Cardiac muscle cell (in vitro differentiated cells and primary cell): ENCODE results near the gene PBX4. TPM values are rescaled to one million over a fixed set of nuclear protein-coding genes. Genes with fewer than 3 reads are reported as not detected.
A peak's percentile ranks its signal among the peaks of the same experiment; 100 is the strongest.

Source experiments
- DNase-seq, 2 donors: peaks; one replicate each; pipeline versions ENCODE4 v3.0.0 to v3.0.0-alpha.2; 2010 to 2017; ENCODE audit warnings: low read depth in 1 of 2, low spot score in 1 of 2
- H3K27ac ChIP-seq: fragments of 200-600 bp; sonication (generic); 2 replicates; pipeline ENCODE4 v1.5.1; 2016
- H3K27me3 ChIP-seq: fragments of 200-600 bp; sonication (generic); 2 replicates; pipeline ENCODE4 v1.6.0; 2016; ENCODE audit warnings: control low read depth
- H3K36me3 ChIP-seq: fragments of 200-600 bp; sonication (generic); 2 replicates; pipeline ENCODE4 v1.5.1; 2016; ENCODE audit warnings: control low read depth
- H3K4me1 ChIP-seq: fragments of 200-600 bp; sonication (generic); 2 replicates; pipeline ENCODE4 v1.8.1; 2017; ENCODE audit warnings: low read depth, mild to moderate bottlenecking, mixed run types
- H3K4me3 ChIP-seq: fragments of 200-600 bp; sonication (generic); 2 replicates; pipeline ENCODE4 v1.5.1; 2016; ENCODE audit warnings: mild to moderate bottlenecking
- H3K9me3 ChIP-seq: fragments of 200-600 bp; sonication (generic); 2 replicates; pipeline ENCODE4 v1.5.1; 2017; ENCODE audit warnings: low read depth, mild to moderate bottlenecking, control low read depth
- polyA plus RNA-seq: library from polyadenylated mRNA; unstranded; fragments of >200 nt; fragmentation: Nextera tagmentation; extraction: Ambion mirVana; gene quantifications from 2 replicates; pipeline ENCODE4 v1.2.1, GENCODE V29; 2016
- total RNA-seq: library from RNA; depleted of rRNA; stranded (reverse); fragments of >200 nt; gene quantifications from 2 replicates; pipeline ENCODE4 v1.2.3, GENCODE V29; 2016
- TF ChIP-seq, protein P1 (sequence below): IDR thresholded peaks from 2 replicates; pipeline ENCODE4 v1.5.1; 2012; ENCODE audit warnings: low read depth, mild to moderate bottlenecking, low read length

PBX4 gene
- total and polyA plus RNA-seq, 2 experiments from 2014 or later = 10.9 to 11.8 TPM

DNA sequence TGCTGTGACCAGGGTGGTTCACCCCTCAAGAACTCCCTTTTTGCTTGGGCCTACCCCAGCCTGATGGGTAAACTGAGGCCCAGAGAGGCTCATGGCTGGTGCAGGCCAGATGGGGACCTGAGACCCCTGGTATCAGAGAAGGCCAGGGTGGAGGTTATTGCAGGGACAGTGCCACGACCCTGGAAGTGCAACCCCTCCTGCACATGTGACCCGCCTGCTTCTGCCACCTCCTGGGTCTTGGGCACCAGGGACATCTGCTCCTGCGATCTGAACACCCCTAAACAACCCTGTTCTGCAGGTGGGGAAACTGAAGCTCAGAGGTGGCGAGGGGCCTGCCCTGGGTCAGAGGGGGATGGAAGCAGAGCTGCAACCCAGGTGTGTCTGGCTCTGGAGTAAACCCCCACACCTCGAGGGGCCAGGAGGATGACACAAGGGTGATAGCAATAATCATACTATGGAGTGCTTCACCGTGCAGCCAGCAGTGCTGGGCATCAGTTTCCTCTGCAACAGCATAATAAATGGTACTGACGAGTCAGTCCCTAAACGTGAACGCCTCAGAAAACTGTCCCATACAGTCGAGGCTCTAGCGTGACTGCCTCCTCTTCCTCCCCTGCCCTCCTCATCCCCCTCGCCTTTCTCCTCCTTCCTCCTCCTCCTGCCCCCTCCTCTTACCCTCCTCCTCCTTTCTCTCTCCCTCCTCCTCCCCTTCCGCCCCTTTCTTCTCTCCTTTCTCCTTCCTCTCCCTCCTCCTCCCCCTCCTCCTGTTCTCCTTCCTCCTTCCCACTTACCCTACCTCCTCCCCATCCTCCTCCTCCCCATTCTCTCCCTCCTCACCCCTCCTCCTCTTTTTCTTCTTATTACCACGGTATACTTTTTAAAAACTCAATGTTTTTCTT, 85.4 kb downstream of the PBX4 start:
- no peaks in the 10 kb centered on the region for H3K27me3 ChIP-seq
- no peak overlapping the region for H3K27ac ChIP-seq
- DNase-seq = no peak
- TF ChIP-seq, protein P1, sequence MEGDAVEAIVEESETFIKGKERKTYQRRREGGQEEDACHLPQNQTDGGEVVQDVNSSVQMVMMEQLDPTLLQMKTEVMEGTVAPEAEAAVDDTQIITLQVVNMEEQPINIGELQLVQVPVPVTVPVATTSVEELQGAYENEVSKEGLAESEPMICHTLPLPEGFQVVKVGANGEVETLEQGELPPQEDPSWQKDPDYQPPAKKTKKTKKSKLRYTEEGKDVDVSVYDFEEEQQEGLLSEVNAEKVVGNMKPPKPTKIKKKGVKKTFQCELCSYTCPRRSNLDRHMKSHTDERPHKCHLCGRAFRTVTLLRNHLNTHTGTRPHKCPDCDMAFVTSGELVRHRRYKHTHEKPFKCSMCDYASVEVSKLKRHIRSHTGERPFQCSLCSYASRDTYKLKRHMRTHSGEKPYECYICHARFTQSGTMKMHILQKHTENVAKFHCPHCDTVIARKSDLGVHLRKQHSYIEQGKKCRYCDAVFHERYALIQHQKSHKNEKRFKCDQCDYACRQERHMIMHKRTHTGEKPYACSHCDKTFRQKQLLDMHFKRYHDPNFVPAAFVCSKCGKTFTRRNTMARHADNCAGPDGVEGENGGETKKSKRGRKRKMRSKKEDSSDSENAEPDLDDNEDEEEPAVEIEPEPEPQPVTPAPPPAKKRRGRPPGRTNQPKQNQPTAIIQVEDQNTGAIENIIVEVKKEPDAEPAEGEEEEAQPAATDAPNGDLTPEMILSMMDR = no peak
- H3K36me3 ChIP-seq = no peaks in the 10 kb centered on the region
- no peak overlapping the region for H3K4me3 ChIP-seq
- H3K9me3 ChIP-seq = no peaks in the 10 kb centered on the region
- no peaks in the 10 kb centered on the region for H3K4me1 ChIP-seq

DNA sequence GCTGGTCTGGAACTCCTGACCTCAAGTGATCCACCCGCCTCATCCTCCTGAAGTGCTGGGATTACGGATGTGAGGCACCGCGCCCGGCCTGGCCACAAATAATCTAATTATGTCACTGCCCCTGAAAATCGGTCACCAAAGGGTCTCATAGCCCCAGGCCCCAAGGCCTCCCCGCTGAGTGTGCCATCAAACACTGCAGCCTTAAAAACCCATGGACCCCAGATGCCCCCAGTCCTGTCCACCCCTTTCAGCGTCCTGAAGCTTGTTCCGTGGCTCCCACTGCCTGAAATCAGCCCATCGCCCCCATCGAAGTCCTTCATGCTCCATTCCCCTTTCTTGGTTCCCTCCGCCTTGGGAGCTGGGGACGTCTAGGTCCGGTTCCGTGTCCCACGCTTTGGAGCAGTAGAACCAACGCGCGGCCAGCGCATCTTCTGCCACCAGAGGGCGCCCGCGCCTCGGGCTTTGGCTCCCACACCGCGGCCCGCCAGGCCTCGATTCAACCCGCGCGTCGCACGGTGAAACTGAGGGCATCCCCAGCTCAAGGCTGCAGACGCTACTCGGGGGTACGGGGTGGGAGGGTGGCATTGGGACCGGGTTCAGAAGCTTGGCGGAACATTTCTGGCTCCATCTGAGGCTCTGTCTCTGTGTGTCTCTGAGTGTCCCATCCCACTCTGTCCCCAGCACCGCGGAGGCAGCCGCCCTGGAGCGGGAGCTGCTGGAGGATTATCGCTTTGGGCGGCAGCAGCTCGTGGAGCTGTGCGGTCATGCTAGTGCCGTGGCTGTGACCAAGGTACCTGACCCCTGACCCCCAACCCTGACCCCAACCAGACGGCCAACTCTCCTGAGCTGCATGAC, 86.3 kb downstream of the PBX4 start:
- no peak overlapping the region for H3K27ac ChIP-seq
- peak; percentile 73 to 87 for DNase-seq
- TF ChIP-seq, protein P1 = peak; percentile 96
- H3K4me1 ChIP-seq = no peaks in the 10 kb centered on the region
- peaks cover 3% of the 10 kb centered on the region for H3K36me3 ChIP-seq
- no peak overlapping the region for H3K4me3 ChIP-seq
- no peaks in the 10 kb centered on the region for H3K9me3 ChIP-seq
- H3K27me3 ChIP-seq = no peaks in the 10 kb centered on the region

DNA sequence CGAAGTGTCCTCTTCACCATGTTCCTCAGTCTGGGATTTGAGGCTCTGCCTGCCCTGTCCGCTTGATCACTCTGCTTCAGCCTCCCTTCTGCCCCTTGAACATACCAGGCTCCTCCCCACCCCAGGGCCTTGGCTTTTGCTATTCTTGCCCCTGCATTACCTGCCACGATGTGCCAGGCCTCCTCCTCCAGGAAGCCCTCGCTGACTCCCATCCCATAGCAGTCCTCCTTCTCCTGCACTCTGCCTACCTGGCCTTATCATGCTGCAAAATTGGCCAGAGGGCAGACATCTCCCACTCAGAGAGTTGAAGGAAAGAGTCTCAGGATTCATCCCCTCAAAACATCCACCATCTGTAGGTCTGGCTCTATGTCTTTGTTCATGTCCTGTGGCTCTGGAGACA, 87.6 kb downstream of the PBX4 start:
- H3K27me3 ChIP-seq = no peaks in the 10 kb centered on the region
- no peak overlapping the region for H3K4me3 ChIP-seq
- H3K27ac ChIP-seq = no peak overlapping the region
- H3K36me3 ChIP-seq = peaks cover 3% of the 10 kb centered on the region
- no peaks in the 10 kb centered on the region for H3K9me3 ChIP-seq
- H3K4me1 ChIP-seq = peaks cover 4% of the 10 kb centered on the region
- TF ChIP-seq, protein P1 = no peak
- no peak for DNase-seq

DNA sequence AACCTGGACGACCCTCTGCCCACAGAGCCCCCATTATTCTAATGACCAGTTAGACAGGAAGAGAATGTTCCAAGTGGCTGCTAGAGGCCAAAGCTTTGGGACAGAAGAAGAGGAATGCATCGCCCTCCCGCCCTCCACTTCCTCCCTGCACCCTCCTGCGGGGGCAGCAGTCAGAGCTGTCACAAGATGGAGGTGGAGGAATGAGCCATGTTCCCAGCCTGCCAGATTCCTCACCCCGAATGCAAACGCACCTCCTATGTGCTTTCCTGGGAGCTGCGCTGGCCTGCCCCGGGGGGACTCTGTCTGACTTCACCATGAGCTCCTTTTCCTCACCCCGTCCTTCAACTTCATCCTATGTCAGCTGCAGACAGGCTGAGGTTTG, 88.1 kb downstream of the PBX4 start:
- no peak overlapping the region for H3K27ac ChIP-seq
- peaks cover 6% of the 10 kb centered on the region for H3K4me1 ChIP-seq

DNA sequence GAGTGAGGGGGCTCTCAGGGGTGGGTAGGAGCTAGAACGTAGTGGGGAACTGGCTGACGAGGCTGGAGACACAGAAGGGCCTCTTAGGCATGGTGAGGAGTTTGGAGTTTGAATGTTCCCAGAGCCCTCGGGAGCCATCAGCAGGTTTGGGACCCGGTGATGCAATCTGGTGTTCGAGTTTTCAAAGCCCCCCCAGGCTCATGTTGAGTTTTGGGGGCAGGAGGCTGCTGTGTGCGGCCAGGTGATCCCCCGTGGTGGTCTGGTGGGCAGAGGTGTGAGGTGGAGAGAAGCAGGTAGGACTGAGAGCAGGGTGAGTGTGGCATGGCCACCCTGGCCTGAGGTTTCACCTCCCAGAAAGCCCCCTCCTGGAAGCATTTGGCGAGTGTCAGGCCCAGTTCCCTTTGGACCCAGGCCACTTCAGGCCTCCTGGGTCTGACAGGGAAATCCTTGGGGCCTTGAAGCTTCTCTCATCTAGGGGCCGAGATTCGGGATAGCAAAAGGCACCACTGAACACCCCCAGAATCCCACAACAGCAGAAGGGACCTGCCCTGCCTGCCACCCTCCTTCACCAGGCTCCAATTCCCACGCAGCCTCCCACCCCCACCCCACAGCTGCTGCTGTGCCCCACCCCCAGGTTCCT, 88.6 kb downstream of the PBX4 start:
- H3K4me1 ChIP-seq = peaks cover 11% of the 10 kb centered on the region
- no peak for DNase-seq
- H3K9me3 ChIP-seq = no peaks in the 10 kb centered on the region
- TF ChIP-seq, protein P1 = no peak
- H3K36me3 ChIP-seq = peaks cover 3% of the 10 kb centered on the region
- H3K27ac ChIP-seq = no peak overlapping the region
- no peak overlapping the region for H3K4me3 ChIP-seq
- H3K27me3 ChIP-seq = no peaks in the 10 kb centered on the region

More for the DNA sequence above, 88.1 kb downstream of the PBX4 start:
- peaks cover 3% of the 10 kb centered on the region for H3K36me3 ChIP-seq
- H3K9me3 ChIP-seq = no peaks in the 10 kb centered on the region
- no peak overlapping the region for H3K4me3 ChIP-seq
- H3K27me3 ChIP-seq = no peaks in the 10 kb centered on the region
- DNase-seq = peak in 1 of 2 donors; percentile 34
- TF ChIP-seq, protein P1 = no peak
